SK-N-MC (cell line): Measurements from ENCODE around the gene LDLRAP1.

Experiments
- EZH2 ChIP-seq: fragments of 200-600 bp; sonication (generic); IDR thresholded peaks from one replicate; pipeline ENCODE4 v1.6.1; 2017; ENCODE audit warnings: antibody characterized with exemption
- POLR2AphosphoS5 ChIP-seq: IDR thresholded peaks from 2 replicates; pipeline ENCODE4 v1.6.1; 2012; ENCODE audit warnings: mild to moderate bottlenecking, low read depth, low read length, borderline replicate concordance

- TF ChIP-seq EZH2 (no peak), POLR2AphosphoS5 (no peak)
Observed at GRCh38 chr1:25545767-25546166, 2.4 kb downstream of the LDLRAP1 start.
